Transverse colon (tissue), 3 donors: ENCODE measurements around the gene NXPH2.

Source experiments
- EP300 ChIP-seq: sonication (generic); formaldehyde crosslinking; IDR thresholded peaks from one replicate; pipeline ENCODE4 v1.6.1; 2017; ENCODE audit warnings: antibody characterized with exemption, low read depth
- TF ChIP-seq, protein P1 (sequence below), 5 experiments: fragments of 200-600 bp in 3 of 5; fragments of 450-650 bp in 2 of 5; sonication (generic) in 3 of 5; IDR thresholded peaks; 1 replicate in 2 of 5; 2 replicates in 3 of 5; pipeline ENCODE4 v1.5.1; 2016 to 2017; ENCODE audit warnings: antibody characterized with exemption in 5 of 5, inconsistent platforms in 3 of 5, mild to moderate bottlenecking in 2 of 5, moderate library complexity in 1 of 5

DNA sequence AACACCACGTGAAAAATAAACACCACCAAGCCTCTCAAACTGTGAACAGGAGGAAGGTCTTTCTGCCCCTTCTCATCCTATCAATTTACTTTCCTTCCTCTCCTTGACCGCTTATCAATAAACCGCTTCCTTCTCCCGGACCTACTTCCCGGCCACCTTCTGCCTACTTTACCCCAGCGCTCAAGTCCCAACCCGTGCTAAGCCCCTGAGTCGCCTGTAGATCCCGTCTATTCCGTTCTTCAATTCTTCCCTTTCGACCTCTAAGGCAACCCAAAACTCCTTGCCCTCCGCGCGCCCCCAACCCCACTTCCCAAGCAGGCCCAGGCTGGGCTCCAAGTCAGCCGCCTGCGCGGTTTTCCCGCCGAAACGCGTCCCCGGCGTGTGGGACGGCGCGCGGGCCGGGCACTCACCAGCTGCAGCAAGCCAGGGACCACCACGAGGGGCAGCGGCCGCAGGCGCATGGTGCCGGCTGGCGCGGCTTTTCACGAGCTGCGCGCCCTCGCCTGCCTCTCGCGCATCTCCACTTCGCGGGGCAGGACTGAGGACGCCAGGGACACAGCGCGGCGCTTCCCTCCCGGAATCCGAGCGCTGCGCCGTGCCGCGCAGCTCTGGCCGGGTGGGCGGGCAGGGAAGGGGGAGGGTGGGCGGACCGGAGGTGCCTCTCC, at the start of gene NXPH2:
- TF ChIP-seq, protein P1, sequence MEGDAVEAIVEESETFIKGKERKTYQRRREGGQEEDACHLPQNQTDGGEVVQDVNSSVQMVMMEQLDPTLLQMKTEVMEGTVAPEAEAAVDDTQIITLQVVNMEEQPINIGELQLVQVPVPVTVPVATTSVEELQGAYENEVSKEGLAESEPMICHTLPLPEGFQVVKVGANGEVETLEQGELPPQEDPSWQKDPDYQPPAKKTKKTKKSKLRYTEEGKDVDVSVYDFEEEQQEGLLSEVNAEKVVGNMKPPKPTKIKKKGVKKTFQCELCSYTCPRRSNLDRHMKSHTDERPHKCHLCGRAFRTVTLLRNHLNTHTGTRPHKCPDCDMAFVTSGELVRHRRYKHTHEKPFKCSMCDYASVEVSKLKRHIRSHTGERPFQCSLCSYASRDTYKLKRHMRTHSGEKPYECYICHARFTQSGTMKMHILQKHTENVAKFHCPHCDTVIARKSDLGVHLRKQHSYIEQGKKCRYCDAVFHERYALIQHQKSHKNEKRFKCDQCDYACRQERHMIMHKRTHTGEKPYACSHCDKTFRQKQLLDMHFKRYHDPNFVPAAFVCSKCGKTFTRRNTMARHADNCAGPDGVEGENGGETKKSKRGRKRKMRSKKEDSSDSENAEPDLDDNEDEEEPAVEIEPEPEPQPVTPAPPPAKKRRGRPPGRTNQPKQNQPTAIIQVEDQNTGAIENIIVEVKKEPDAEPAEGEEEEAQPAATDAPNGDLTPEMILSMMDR (IDR thresholded peaks at IDR 0.05) = no peak
- TF ChIP-seq EP300 = no peak
